Natural killer cell treated with Interleukin-12 subunit alpha and Interleukin-12 subunit beta and Interleukin-15 and Interleukin-18, amount 100 ng/mL, for 72 hours (primary cell): ENCODE data around the gene HDAC11. TPM values are rescaled to one million over a fixed set of nuclear protein-coding genes. Genes with fewer than 3 reads are reported as not detected.

Experiments used
- ATAC-seq, 2 donors: fragments of 150-1000 bp; cut with Tn5 transposase in 1 of 2; sonication (Bioruptor Pico), chemical (Tn5 transposase) in 1 of 2; 2 replicates each; pipeline ENCODE4 v1.10.0; 2021
- DNase-seq: peaks from one replicate; pipeline ENCODE4 v3.0.0; 2022; ENCODE audit warnings: low spot score
- H3K27ac Mint-ChIP-seq, 2 donors: 1 replicate in 1 of 2; 2 replicates in 1 of 2; pipeline ENCODE4 v1.8.0; 2022; ENCODE audit warnings: mixed read lengths in 2 of 2, mild to moderate bottlenecking in 1 of 2, moderate library complexity in 1 of 2
- H3K27me3 Mint-ChIP-seq, 2 donors: 1 replicate in 1 of 2; 2 replicates in 1 of 2; pipeline ENCODE4 v1.8.0; 2022; ENCODE audit warnings: mixed read lengths in 2 of 2
- H3K36me3 Mint-ChIP-seq: one replicate; pipeline ENCODE4 v1.8.0; 2022; ENCODE audit warnings: mixed read lengths
- H3K4me1 Mint-ChIP-seq, 2 donors: 1 replicate in 1 of 2; 2 replicates in 1 of 2; pipeline ENCODE4 v1.8.0; 2022; ENCODE audit warnings: low read depth in 2 of 2, mixed read lengths in 2 of 2, mild to moderate bottlenecking in 1 of 2
- H3K4me3 Mint-ChIP-seq: one replicate; pipeline ENCODE4 v1.8.0; 2022; ENCODE audit warnings: mixed read lengths
- H3K9me3 Mint-ChIP-seq: 2 replicates; pipeline ENCODE4 v1.8.0; 2022; ENCODE audit warnings: mixed read lengths
- total RNA-seq, 2 donors: library from RNA; stranded (reverse); gene quantifications; one replicate each; pipeline ENCODE4 v1.2.3, GENCODE V29; 2022

The HDAC11 gene
- total RNA-seq, 2 donors from 2014 or later, result 1.8 to 3.5 TPM

DNA sequence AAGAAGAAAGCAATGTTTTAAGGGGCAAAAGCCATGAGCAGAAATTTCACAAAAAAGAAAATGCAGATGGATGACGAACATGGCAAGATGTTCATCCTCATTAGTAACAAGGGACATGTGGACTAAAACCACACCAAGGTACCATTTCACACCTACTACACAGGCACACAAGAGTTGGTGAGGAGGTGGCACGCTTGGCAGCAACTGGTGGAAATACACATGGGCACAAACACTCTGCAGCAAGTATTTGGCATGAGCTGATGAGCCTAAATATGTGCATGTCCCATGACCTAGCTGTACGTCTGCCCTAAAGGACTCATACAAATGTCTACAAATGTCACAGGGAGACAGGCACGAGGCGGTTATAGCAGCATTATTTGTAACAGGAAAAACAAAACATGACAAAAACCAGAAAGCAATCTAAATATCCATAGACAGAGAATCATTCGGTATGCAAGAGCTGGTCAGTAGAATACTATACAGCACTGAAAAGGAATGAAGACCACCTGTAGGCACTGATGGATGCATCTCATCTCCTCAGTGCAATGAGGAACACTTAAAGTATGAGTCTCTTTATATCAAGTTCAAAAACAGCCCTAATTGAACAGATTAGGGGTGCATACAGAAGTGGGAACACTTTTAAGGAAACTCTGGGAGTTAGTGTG lies 57.3 kb downstream of the HDAC11 start:
- Mint-ChIP-seq H3K4me1 (peaks cover 6 to 7% of the 10 kb centered on the region in 2 donors), H3K9me3 (no peaks in the 10 kb centered on the region), H3K36me3 (no peaks in the 10 kb centered on the region), H3K27me3 (peaks cover 13 to 14% of the 10 kb centered on the region in 2 donors), H3K4me3 (no peak overlapping the region), H3K27ac (no peak overlapping the region)
- ATAC-seq (no peak), DNase-seq (no peak)

DNA sequence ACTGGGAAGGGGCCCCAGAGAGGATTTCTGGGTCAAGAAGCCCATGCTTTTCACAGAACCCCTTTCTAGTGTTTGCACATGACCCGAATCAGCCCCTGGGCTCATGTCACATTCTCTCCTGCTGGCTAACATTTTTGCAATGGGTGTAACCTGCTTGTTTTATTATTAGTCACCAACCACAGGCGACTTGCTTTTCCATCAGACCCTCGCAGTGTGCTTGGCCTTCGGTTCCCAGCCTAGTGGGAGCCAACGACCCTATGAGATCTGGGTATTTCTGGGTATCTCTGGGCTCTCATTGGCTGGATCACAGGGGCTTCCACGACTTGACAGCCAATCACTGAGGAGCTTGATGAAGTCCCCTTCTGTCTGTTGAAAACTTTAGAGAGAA lies 57.8 kb downstream of the HDAC11 start:
- no peaks in the 10 kb centered on the region for H3K9me3 Mint-ChIP-seq
- ATAC-seq (no peak), DNase-seq (no peak)
- H3K27me3 Mint-ChIP-seq, result peaks cover 13 to 14% of the 10 kb centered on the region in 2 donors
- H3K36me3 Mint-ChIP-seq, result no peaks in the 10 kb centered on the region
- peaks cover 6 to 7% of the 10 kb centered on the region in 2 donors for H3K4me1 Mint-ChIP-seq
- H3K27ac Mint-ChIP-seq, result no peak overlapping the region
- H3K4me3 Mint-ChIP-seq, result no peak overlapping the region

DNA sequence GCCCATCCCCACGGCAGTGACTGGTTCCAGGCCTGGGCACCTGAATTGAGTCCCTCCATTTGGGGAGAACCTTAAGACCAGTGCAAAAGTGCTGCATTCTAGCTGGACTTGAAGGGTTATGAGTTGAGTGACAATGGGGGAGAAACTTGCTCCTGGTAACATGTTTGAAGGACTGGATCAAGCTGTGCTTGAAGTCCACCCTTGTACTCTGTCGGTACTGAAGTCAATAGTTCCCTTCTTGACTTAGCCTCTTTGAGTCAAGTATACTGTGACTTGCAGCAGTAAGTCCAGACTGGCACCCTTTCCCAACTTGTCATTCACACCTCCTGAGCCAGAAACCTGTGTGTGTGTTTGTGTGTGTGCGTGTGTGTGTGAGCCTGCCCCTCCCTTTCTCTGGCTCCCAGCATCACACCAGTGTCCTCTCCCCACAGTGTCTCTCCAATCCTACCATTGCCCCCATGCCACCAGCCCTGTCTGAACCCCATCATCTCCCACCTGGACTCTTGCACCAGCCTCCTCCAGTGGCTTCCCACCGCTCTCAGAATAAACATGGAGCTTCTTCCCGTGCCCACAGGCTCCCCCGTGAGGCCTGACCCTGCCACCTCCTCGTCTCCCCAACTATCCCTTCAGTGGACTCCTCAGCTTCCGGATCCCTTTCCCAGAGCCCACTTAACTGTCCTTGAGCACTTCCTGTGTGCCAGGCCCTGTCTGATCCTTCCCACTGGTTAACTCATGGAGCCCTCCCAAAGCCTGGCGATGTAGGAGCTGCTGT lies 58.6 kb downstream of the HDAC11 start:
- peaks cover 11 to 16% of the 10 kb centered on the region in 2 donors for H3K27me3 Mint-ChIP-seq
- no peaks in the 10 kb centered on the region for H3K9me3 Mint-ChIP-seq
- H3K4me1 Mint-ChIP-seq, result peaks cover 6 to 7% of the 10 kb centered on the region in 2 donors
- H3K27ac Mint-ChIP-seq, result no peak overlapping the region
- ATAC-seq (no peak), DNase-seq (no peak)
- no peaks in the 10 kb centered on the region for H3K36me3 Mint-ChIP-seq
- no peak overlapping the region for H3K4me3 Mint-ChIP-seq

DNA sequence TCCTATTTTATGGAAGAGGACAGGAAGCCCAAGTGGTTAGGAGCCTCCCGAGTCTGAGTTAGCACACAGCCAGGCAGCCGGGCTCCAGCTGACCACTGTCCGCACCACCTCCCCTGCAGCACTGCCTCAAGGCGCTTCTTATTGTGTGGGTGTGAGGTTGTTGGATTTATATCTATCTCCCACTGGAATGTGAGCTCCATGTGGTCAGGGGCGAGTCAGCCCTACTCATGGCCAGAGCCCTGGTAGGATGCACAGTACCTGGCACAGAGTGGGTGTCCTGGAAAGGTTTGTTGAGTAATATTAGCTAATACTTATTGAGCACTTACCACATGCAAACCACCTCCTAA lies 59.2 kb downstream of the HDAC11 start:
- Mint-ChIP-seq H3K4me3 (no peak overlapping the region), H3K27me3 (peaks cover 13 to 17% of the 10 kb centered on the region in 2 donors), H3K4me1 (peaks cover 8 to 10% of the 10 kb centered on the region in 2 donors), H3K36me3 (no peaks in the 10 kb centered on the region), H3K27ac (no peak overlapping the region), H3K9me3 (no peaks in the 10 kb centered on the region)
- DNase-seq (no peak), ATAC-seq (no peak)

DNA sequence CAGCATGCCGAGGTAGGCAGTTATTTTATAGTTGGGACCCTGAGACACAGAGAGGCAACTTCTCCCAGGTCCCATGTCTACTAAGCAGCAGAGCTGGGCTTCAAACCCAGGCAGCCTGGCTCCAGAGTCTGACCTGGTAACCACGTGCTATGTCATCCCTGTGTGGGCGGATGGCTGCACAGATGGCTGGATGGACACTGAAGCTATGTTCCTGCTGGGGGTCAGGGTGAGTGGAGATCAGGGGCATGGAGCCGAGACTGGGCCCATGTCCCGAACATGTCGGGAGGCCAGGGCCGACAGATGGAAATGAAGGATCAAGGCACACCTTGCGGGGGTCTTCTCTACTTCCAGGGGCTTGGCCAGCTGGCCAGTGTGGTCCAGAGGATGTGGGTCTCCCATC lies 59.6 kb downstream of the HDAC11 start:
- H3K27ac Mint-ChIP-seq, result no peak overlapping the region
- no peaks in the 10 kb centered on the region for H3K9me3 Mint-ChIP-seq
- peaks cover 10 to 12% of the 10 kb centered on the region in 2 donors for H3K4me1 Mint-ChIP-seq
- no peak overlapping the region for H3K4me3 Mint-ChIP-seq
- ATAC-seq (no peak), DNase-seq (no peak)
- peaks cover 14 to 21% of the 10 kb centered on the region in 2 donors for H3K27me3 Mint-ChIP-seq
- H3K36me3 Mint-ChIP-seq, result no peaks in the 10 kb centered on the region

DNA sequence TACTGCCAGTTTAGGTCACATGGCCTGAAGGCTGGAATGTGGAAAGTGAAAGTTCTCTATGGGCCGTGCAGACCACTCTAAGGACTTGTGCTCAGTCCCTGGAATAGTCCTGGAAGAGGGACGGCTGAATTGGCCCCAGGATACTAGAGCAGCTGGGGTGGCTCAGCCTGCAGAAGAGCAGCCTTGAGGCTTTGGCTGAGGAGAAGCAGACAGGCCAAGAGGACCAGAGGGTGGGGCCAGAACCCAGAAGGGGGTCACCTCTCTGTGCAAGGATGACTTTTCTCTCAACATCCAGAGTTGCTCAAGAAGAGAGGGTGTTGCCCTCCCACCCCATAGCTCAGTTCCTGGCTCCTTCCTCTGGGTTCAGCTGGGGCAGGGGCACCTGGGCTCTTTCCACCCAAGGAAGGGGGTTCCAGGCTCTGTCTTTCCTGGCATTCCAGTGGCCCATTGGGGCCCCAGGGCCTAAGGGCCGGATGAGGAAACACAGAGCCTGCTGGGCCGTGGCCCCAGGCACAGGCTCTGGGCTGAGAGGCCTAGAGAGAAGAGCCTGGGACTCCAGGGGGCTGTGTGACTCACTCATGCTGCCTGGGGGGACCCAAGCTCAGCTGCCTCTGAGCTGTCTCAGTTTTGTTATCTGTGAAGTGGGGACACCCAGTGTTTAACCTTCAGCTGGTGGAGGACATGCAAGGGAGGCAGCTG lies 60.3 kb downstream of the HDAC11 start:
- H3K27me3 Mint-ChIP-seq, result peaks cover 22 to 29% of the 10 kb centered on the region in 2 donors

DNA sequence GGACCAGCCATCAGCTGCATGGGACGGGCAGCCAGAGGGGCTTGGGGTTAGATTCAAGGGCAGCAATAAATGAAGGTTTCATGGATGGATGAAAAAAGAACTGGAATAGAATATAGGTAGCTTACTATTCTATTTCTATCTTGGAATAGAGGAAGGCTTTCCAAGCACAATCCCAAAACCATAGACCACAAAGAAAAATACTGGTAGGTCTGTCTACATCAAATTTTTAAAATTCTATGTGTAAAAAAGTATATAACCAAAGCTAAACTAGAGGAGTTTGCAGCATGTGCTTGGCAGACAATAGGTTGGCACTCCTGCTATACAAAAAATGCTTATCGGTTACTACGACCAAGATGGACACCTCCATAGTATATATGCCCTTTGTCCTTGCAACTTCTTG lies 61.6 kb downstream of the HDAC11 start:
- DNase-seq (no peak), ATAC-seq (no peak)
- H3K4me3 Mint-ChIP-seq, result no peak overlapping the region
- peaks cover 22 to 27% of the 10 kb centered on the region in 2 donors for H3K27me3 Mint-ChIP-seq
- H3K36me3 Mint-ChIP-seq, result no peaks in the 10 kb centered on the region
- peaks cover 7 to 15% of the 10 kb centered on the region in 2 donors for H3K4me1 Mint-ChIP-seq
- H3K9me3 Mint-ChIP-seq, result no peaks in the 10 kb centered on the region
- no peak overlapping the region for H3K27ac Mint-ChIP-seq

More for the DNA sequence above, 60.3 kb downstream of the HDAC11 start:
- ATAC-seq (no peak), DNase-seq (peak; percentile 26)
- H3K4me1 Mint-ChIP-seq, result peaks cover 10 to 17% of the 10 kb centered on the region in 2 donors
- no peaks in the 10 kb centered on the region for H3K9me3 Mint-ChIP-seq
- no peak overlapping the region for H3K4me3 Mint-ChIP-seq
- no peaks in the 10 kb centered on the region for H3K36me3 Mint-ChIP-seq
- no peak overlapping the region for H3K27ac Mint-ChIP-seq

DNA sequence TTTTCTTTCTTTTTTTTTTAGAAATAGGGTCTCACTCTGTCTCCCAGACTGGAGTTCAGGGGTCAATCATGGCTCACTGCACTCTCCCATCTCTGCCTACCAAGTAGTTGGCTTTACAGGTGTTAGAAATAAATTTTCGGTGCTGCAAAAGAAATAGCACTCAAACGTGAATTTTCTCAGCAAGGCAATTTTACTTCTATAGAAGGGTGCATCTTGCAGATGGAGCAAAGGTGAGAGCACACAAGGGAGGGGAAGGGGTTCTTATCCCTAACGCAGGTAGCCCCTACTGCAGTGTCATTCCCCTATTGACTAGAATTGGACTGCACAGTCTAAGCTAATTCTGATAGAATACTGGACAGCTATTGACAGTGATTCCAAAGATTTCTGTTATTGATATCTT lies 62.0 kb downstream of the HDAC11 start:
- H3K36me3 Mint-ChIP-seq, result no peaks in the 10 kb centered on the region
- peaks cover 5 to 14% of the 10 kb centered on the region in 2 donors for H3K4me1 Mint-ChIP-seq
- ATAC-seq (no peak), DNase-seq (no peak)
- H3K4me3 Mint-ChIP-seq, result no peak overlapping the region
- no peak overlapping the region for H3K27ac Mint-ChIP-seq
- H3K9me3 Mint-ChIP-seq, result no peaks in the 10 kb centered on the region
- H3K27me3 Mint-ChIP-seq, result peaks cover 17 to 24% of the 10 kb centered on the region in 2 donors

DNA sequence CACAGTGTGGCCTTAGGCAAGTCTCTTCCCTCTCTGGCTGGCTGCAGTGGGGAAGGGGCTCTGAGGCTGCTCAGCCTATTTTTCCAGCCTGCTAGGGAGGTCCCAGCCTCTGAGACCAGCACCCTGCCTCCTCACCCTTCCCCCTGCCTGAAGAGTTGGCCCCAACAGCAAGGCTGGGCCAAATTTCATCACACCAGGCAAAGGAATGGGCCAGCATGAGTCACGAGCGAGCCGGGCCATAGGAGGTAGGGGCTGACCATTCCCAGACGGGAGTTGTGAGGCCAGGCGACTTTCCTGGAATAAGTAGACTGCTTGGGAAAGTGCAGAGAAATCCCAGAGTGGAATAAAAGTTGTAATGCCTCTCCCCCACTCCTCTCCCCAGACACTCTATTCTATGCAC lies 63.1 kb downstream of the HDAC11 start:
- peaks cover 19 to 29% of the 10 kb centered on the region in 2 donors for H3K27me3 Mint-ChIP-seq
- DNase-seq (no peak), ATAC-seq (no peak)
- no peak overlapping the region for H3K4me3 Mint-ChIP-seq
- no peaks in the 10 kb centered on the region for H3K9me3 Mint-ChIP-seq
- no peak overlapping the region for H3K27ac Mint-ChIP-seq
- no peaks in the 10 kb centered on the region for H3K36me3 Mint-ChIP-seq
- peaks cover 5 to 16% of the 10 kb centered on the region in 2 donors for H3K4me1 Mint-ChIP-seq

DNA sequence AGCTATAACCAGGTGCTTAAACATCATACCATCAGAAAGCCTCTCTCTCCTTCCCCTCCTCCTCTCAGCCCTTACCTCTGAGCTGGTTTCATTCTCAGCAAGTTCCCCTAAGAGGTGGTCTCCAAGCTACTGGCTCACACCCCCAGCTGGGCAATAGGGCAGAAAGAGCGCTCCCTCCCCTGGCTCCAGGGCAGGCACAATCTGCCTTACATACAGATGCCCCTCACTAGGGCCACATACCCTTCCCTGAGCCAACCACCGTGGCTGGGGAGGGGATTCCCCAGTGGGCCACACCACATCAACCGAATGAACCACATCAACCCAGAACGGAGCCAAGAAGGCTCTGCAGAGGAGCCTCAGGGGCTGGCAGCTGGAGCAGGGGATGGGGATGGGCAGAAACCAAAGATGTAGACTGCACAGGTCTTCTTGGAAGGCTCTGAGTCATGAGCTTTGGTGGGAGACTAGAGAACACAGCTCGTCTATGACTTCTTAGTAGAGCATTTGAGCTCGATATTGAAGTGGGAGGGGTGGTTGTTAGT lies 64.3 kb downstream of the HDAC11 start:
- Mint-ChIP-seq H3K4me1 (peaks cover 5 to 14% of the 10 kb centered on the region in 2 donors), H3K36me3 (no peaks in the 10 kb centered on the region), H3K27me3 (peaks cover 24 to 27% of the 10 kb centered on the region in 2 donors), H3K9me3 (no peaks in the 10 kb centered on the region), H3K4me3 (peak overlapping the region; percentile 0), H3K27ac (no peak overlapping the region)
- DNase-seq (no peak), ATAC-seq (peak; percentile 51 to 75)

DNA sequence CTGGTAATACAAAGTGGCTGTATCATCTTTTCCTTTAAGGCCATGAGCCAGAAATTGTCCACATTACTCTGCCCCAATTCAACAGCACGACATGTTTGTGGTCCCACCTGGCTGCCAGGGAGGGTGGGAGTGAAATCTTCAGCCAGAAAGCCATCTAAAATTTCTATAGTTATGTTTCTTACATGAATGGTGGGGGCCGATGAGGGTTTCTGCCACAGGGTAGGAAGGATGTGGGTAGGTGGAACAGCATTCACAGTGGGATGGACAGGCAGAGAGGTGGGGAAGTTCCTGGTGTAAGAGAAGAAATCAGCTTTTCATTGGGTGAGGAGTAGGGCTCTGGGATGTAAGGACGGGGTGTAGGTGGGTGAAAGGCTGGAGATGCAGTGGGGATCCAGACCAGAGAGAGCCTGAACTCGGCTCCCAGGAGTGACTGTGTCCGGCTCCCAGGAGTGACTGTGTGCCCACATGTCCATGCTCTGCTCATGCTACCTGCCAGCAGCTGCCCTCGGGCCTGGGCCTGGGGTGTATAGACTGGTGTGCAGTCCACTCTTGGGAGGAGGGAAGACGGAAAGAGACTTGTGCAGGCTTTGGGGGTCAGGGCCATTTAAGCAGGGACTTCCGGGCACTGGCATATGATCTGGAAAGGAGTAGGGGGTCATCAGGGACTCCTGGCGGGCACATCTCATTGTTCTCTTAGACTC lies 65.0 kb downstream of the HDAC11 start:
- no peak overlapping the region for H3K27ac Mint-ChIP-seq
- H3K9me3 Mint-ChIP-seq, result no peaks in the 10 kb centered on the region
- DNase-seq, result peak; percentile 55
- peak overlapping the region; percentile 0 for H3K4me3 Mint-ChIP-seq
- peaks cover 31 to 32% of the 10 kb centered on the region in 2 donors for H3K27me3 Mint-ChIP-seq
- peaks cover 12 to 19% of the 10 kb centered on the region in 2 donors for H3K4me1 Mint-ChIP-seq
- ATAC-seq, result no peak
- no peaks in the 10 kb centered on the region for H3K36me3 Mint-ChIP-seq

DNA sequence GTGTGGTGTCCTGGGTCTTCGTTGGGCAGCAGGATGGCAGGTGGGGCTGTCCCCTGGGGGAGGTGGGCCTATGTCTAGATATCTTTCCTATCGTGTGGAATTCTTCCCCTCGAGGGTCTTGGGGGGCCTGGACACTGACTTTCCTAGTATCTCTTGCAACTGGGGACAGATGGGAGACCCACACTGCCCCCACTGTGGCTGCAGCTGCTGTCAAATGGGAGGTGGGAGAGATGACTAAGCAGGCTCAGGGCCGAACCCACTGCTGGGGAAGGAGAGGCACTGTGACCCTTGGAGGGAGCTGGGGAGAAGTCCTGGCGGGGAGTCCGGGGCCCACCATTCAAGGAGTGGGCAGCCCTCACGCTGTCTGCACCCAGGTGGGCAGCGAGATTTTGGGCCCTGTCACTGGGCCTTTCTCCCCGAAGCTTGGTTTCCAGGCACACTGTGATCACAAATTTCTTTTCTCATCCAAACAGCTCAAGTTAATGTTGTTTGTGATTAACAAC lies 65.9 kb downstream of the HDAC11 start:
- H3K27ac Mint-ChIP-seq, result no peak overlapping the region
- H3K36me3 Mint-ChIP-seq, result no peaks in the 10 kb centered on the region
- H3K4me3 Mint-ChIP-seq, result no peak overlapping the region
- ATAC-seq (no peak), DNase-seq (peak; percentile 40)
- peaks cover 29 to 32% of the 10 kb centered on the region in 2 donors for H3K27me3 Mint-ChIP-seq
- H3K9me3 Mint-ChIP-seq, result no peaks in the 10 kb centered on the region
- peaks cover 12 to 19% of the 10 kb centered on the region in 2 donors for H3K4me1 Mint-ChIP-seq

DNA sequence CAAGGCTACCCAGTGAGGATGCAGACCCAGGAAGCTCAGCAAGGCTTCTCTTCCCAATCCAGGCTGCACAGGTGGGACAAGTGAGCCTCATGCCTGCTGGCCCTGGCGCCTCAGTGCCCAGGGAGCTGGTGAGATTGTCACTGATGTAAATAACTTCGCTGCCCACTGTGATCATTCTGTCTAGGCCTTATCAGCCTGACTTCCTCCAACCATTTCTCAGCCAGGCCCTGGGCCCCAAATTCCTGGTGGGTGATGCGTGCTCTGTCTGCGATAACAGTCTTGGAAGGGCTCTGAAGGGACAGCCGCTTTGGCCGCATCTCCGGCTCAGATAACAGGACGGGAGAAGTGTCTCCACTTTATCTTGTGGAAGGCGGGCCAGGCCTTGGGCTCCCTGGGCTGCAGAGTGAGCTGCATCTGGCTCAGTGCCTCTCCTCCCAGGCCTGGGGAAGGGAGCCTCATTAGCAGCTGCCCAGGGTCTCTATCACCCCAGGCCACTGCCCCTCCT lies 66.6 kb downstream of the HDAC11 start:
- ATAC-seq, result no peak
- H3K36me3 Mint-ChIP-seq, result no peaks in the 10 kb centered on the region
- no peak overlapping the region for H3K4me3 Mint-ChIP-seq
- peaks cover 29 to 32% of the 10 kb centered on the region in 2 donors for H3K27me3 Mint-ChIP-seq
- peak; percentile 58 for DNase-seq
- H3K27ac Mint-ChIP-seq, result no peak overlapping the region
- H3K4me1 Mint-ChIP-seq, result peaks cover 12 to 19% of the 10 kb centered on the region in 2 donors
- H3K9me3 Mint-ChIP-seq, result no peaks in the 10 kb centered on the region
